ENCODE data around the gene HGD. TPM values are rescaled to one million over a fixed set of nuclear protein-coding genes. Genes with fewer than 3 reads are reported as not detected.

Gene HGD
- total RNA-seq, 1 experiment from 2014 or later, result 0.59 TPM

DNA sequence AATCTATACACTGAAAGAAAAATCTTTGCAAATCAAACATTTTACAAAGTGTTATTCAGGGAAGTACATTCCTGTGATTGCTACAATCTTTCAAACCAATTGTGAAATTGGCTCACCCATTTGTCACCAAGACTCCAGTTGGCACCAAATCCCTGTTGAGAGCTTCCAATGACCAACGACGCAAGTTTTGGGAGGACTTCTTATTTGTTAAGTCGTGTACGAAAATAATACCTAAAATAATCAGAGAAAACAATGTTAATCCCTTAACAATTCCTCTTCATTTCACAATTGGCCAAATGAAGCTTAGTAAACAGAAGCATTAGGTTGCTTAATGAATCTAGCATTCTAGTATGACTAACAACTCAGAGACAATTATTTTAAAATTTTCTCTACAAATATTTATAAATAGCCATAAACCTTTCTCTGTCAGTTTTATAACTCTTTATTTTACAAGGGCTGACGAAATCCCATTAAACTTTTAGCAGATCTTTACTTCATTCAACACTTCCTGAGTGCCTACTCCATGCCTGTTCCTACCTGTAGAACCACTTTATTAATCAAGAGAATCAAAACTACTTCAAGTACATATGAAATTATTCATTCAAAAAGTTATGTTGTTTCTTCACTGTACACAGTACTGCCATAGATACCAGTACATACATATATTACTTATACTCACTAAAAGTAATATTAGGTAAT lies 24.0 kb upstream of the HGD start:
- ChIA-PET POLR2A (no interaction called here), RAD21 (ENCODE audit: low non-redundant PET in 1 of 2, low total read pairs in 2 of 2, uncharacterized antibody in 2 of 2, unreplicated experiment in 2 of 2) (no interaction called here), CTCF (no interaction called here)
- Histone ChIP-seq H3K36me3 (ENCODE audit: control insufficient read depth in 1 of 2, insufficient read depth in 2 of 2, low read length in 2 of 2) (no peaks in the 10 kb centered on the region; a peak in 1 of 4 replicates), H4K20me1 (ENCODE audit: insufficient read depth) (no peaks in the 10 kb centered on the region), H3K9me2 (ENCODE audit: insufficient read depth) (no peaks in the 10 kb centered on the region), H3K9me3 (ENCODE audit: control insufficient read depth in 1 of 2, insufficient read depth in 1 of 2, low read depth in 1 of 2, low read length in 2 of 2) (no peaks in the 10 kb centered on the region), H3K79me2 (ENCODE audit: insufficient read depth, low read length) (no peaks in the 10 kb centered on the region; the same call in 1 of the 2 replicates), H3K4me2 (ENCODE audit: low read length) (no peak overlapping the region), H2AFZ (ENCODE audit: low read depth, low read length, poor library complexity, severe bottlenecking) (no peak overlapping the region), H3K4me1 (ENCODE audit: control insufficient read depth in 1 of 2, insufficient read depth in 2 of 2, low read length in 2 of 2) (no peaks in the 10 kb centered on the region), H3K4me3 (replicated peaks in 1 of 2; ENCODE audit: low read depth in 1 of 2, low read length in 2 of 2) (no peak overlapping the region), H3K9ac (ENCODE audit: low read length) (no peak overlapping the region), H3K27ac (ENCODE audit: low read depth, low read length) (no peak overlapping the region), H3K27me3 (ENCODE audit: insufficient read depth, low read length) (no peaks in the 10 kb centered on the region)
- TF ChIP-seq POLR2A (IDR thresholded peaks at IDR 0.05; ENCODE audit: borderline replicate concordance, extremely low read depth, insufficient read depth, insufficient read length), result no peak
- TF ChIP-seq EZH2 (IDR thresholded peaks at IDR 0.05), result no peak
- DNase-seq (ENCODE audit: low read depth, low spot score), result no peak
- intact Hi-C loops (cut with micrococcal nuclease), result no loop called here
- BruUV-seq (replicated peaks), result no TSS peak
- no peak for ATAC-seq

DNA sequence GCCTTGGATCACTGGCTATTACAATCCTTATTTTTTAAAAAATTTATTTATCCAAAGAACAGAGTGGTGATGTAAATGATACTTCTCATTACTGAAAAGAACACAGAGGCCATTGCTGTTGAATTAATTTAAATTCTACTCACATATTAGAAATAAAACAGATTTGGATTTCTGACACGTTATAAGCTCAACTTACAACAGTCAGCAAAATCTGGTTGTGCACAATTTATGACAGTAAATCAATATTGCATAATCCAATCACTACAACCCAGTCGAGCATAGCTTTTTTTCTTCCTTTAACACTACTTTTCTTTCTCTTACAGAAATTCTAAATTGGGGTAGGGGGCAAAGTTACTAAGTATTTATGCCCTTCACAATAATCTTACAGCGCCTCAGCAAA lies 17.3 kb upstream of the HGD start:
- Histone ChIP-seq H3K79me2 (ENCODE audit: insufficient read depth, low read length) (no peaks in the 10 kb centered on the region; the same call in 1 of the 2 replicates), H3K4me1 (ENCODE audit: control insufficient read depth in 1 of 2, insufficient read depth in 2 of 2, low read length in 2 of 2) (no peaks in the 10 kb centered on the region), H3K27me3 (ENCODE audit: insufficient read depth, low read length) (no peaks in the 10 kb centered on the region), H4K20me1 (ENCODE audit: insufficient read depth) (no peaks in the 10 kb centered on the region), H3K9me3 (ENCODE audit: control insufficient read depth in 1 of 2, insufficient read depth in 1 of 2, low read depth in 1 of 2, low read length in 2 of 2) (no peaks in the 10 kb centered on the region), H3K9ac (ENCODE audit: low read length) (no peak overlapping the region), H3K27ac (ENCODE audit: low read depth, low read length) (no peak overlapping the region), H3K4me2 (ENCODE audit: low read length) (no peak overlapping the region), H2AFZ (ENCODE audit: low read depth, low read length, poor library complexity, severe bottlenecking) (no peak overlapping the region), H3K4me3 (replicated peaks in 1 of 2; ENCODE audit: low read depth in 1 of 2, low read length in 2 of 2) (no peak overlapping the region), H3K9me2 (ENCODE audit: insufficient read depth) (no peaks in the 10 kb centered on the region), H3K36me3 (ENCODE audit: control insufficient read depth in 1 of 2, insufficient read depth in 2 of 2, low read length in 2 of 2) (no peaks in the 10 kb centered on the region; a peak in 1 of 4 replicates)
- POLR2A ChIA-PET, result no interaction called here
- CTCF ChIA-PET, result no interaction called here
- DNase-seq (ENCODE audit: low read depth, low spot score), result no peak
- BruUV-seq (replicated peaks), result no TSS peak
- no peak for ATAC-seq
- TF ChIP-seq SRF (IDR thresholded peaks at IDR 0.05; ENCODE audit: low read depth) (no peak), FOSL1 (IDR thresholded peaks at IDR 0.05; ENCODE audit: low read depth) (no peak), YY1 (IDR thresholded peaks at IDR 0.05; ENCODE audit: extremely low read depth, insufficient replicate concordance, low read depth, low read length) (no peak), TCF7L2 (IDR thresholded peaks at IDR 0.05; ENCODE audit: borderline replicate concordance, extremely low read depth, insufficient read depth, insufficient read length) (no peak), SP1 (IDR thresholded peaks at IDR 0.05; ENCODE audit: low read depth) (no peak), JUND (IDR thresholded peaks at IDR 0.05) (no peak), EGR1 (IDR thresholded peaks at IDR 0.05; ENCODE audit: low read depth) (no peak), RAD21 (IDR thresholded peaks at IDR 0.05; ENCODE audit: low read depth) (no peak), CBX3 (IDR thresholded peaks at IDR 0.05; ENCODE audit: low read depth) (no peak), SIN3A (IDR thresholded peaks at IDR 0.05; ENCODE audit: low read depth) (no peak)
- TF ChIP-seq, protein P1, sequence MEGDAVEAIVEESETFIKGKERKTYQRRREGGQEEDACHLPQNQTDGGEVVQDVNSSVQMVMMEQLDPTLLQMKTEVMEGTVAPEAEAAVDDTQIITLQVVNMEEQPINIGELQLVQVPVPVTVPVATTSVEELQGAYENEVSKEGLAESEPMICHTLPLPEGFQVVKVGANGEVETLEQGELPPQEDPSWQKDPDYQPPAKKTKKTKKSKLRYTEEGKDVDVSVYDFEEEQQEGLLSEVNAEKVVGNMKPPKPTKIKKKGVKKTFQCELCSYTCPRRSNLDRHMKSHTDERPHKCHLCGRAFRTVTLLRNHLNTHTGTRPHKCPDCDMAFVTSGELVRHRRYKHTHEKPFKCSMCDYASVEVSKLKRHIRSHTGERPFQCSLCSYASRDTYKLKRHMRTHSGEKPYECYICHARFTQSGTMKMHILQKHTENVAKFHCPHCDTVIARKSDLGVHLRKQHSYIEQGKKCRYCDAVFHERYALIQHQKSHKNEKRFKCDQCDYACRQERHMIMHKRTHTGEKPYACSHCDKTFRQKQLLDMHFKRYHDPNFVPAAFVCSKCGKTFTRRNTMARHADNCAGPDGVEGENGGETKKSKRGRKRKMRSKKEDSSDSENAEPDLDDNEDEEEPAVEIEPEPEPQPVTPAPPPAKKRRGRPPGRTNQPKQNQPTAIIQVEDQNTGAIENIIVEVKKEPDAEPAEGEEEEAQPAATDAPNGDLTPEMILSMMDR (IDR thresholded peaks at IDR 0.05 in 2 of 3, conservative IDR thresholded peaks at IDR 0.05 in 1 of 3; ENCODE audit: borderline replicate concordance in 1 of 3, insufficient read depth in 1 of 3, low read depth in 2 of 3, low read length in 2 of 3), result no peak
- TF ChIP-seq, protein P2, sequence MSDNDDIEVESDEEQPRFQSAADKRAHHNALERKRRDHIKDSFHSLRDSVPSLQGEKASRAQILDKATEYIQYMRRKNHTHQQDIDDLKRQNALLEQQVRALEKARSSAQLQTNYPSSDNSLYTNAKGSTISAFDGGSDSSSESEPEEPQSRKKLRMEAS (IDR thresholded peaks at IDR 0.05), result no peak
- TF ChIP-seq, protein P3, sequence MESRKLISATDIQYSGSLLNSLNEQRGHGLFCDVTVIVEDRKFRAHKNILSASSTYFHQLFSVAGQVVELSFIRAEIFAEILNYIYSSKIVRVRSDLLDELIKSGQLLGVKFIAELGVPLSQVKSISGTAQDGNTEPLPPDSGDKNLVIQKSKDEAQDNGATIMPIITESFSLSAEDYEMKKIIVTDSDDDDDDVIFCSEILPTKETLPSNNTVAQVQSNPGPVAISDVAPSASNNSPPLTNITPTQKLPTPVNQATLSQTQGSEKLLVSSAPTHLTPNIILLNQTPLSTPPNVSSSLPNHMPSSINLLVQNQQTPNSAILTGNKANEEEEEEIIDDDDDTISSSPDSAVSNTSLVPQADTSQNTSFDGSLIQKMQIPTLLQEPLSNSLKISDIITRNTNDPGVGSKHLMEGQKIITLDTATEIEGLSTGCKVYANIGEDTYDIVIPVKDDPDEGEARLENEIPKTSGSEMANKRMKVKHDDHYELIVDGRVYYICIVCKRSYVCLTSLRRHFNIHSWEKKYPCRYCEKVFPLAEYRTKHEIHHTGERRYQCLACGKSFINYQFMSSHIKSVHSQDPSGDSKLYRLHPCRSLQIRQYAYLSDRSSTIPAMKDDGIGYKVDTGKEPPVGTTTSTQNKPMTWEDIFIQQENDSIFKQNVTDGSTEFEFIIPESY (IDR thresholded peaks at IDR 0.05; ENCODE audit: extremely low read depth, insufficient replicate concordance, low read length), result no peak
- RAD21 ChIA-PET (ENCODE audit: low non-redundant PET in 1 of 2, low total read pairs in 2 of 2, uncharacterized antibody in 2 of 2, unreplicated experiment in 2 of 2), result no interaction called here
- intact Hi-C loops (cut with micrococcal nuclease), result no loop called here
